ENCODE measurements around the gene GCLC.

DNA sequence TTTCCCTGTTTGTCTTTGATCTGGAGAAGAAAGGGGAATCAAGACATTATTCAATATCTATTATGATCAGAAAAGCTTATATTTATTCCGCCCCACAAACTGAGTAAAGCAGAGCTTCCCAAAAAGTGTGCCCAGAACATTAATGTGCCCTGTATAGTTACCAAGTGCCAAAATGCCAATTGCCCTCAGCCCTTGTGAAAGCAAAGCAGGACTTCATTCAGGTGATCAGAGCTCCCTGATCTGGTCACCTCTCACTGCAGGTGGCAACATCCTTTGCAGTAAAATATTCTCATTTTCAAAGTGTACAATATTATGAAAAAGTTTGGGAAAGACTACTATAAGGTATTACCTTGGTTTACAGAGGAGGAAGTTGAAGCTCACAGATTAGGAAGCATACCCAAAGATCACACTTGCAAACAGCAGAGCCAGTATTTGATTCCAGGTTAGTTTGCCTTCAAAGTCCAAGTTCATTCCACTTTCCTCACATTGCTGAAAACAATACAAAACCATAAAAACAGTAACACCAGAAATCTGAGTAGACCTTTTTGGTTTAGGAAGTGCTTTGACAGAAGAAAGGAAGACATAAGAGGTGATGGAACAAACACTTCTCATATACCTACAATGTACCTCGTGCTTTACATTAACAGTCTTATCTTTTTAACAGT, 19.6 kb upstream of the GCLC start:
- TF ChIP-seq, protein P1, sequence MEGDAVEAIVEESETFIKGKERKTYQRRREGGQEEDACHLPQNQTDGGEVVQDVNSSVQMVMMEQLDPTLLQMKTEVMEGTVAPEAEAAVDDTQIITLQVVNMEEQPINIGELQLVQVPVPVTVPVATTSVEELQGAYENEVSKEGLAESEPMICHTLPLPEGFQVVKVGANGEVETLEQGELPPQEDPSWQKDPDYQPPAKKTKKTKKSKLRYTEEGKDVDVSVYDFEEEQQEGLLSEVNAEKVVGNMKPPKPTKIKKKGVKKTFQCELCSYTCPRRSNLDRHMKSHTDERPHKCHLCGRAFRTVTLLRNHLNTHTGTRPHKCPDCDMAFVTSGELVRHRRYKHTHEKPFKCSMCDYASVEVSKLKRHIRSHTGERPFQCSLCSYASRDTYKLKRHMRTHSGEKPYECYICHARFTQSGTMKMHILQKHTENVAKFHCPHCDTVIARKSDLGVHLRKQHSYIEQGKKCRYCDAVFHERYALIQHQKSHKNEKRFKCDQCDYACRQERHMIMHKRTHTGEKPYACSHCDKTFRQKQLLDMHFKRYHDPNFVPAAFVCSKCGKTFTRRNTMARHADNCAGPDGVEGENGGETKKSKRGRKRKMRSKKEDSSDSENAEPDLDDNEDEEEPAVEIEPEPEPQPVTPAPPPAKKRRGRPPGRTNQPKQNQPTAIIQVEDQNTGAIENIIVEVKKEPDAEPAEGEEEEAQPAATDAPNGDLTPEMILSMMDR (IDR thresholded peaks at IDR 0.05) = no peak
- no peak for TF ChIP-seq POLR2A (IDR thresholded peaks at IDR 0.05)

All from testis (tissue), 2 donors.